ENCODE results near the gene STK17B. TPM values are rescaled to one million over a fixed set of nuclear protein-coding genes. Genes with fewer than 3 reads are reported as not detected.

STK17B gene
- total and polyA plus RNA-seq, 2 donors (not counting 1 experiment from before 2014, with no cell fraction given), result 39.0 to 43.1 TPM

DNA sequence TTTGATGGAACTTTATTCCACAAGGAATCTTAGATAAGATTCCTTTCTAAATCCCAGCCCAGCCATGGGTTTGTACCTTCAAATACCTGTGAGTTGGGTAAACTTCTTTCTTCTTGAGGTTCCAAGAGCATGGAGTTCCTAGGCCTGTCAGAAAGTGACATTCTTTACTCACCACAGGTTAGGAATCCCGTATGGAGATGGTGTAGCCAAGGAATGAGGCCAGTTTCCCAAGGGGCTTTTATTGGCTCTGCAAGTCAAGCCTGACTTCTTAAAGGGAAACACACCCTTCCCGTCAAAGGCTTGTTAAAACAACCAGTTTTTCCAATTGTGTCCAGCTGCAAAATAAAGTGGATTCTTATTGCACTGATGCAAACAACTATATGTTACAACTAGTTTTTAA, 45.8 kb downstream of the STK17B start:
- H3K4me2 ChIP-seq (ENCODE audit: extremely low read depth, insufficient read depth, low read length), result no peak overlapping the region
- H3K36me3 ChIP-seq (ENCODE audit: control insufficient read depth, insufficient read depth, low read length), result no peaks in the 10 kb centered on the region
- peaks cover 4% of the 10 kb centered on the region for H3K4me1 ChIP-seq (ENCODE audit: control insufficient read depth, extremely low read depth, insufficient read depth, low read length)
- no peaks in the 10 kb centered on the region for H3K79me2 ChIP-seq (ENCODE audit: control insufficient read depth, insufficient read depth, low read length)
- H3K27ac ChIP-seq (ENCODE audit: insufficient read depth, low read length), result no peak overlapping the region
- H3K9me3 ChIP-seq (ENCODE audit: control insufficient read depth, insufficient read depth, low read depth, low read length), result no peaks in the 10 kb centered on the region
- no peaks in the 10 kb centered on the region for H3K27me3 ChIP-seq (ENCODE audit: control insufficient read depth, insufficient read depth, low read length)
- H3K4me3 ChIP-seq (replicated peaks in 1 of 4; ENCODE audit: control extremely low read depth in 1 of 4, insufficient read depth in 1 of 4, low read depth in 3 of 4, low read length in 4 of 4), result no peak overlapping the region
- no peak overlapping the region for H3K9ac ChIP-seq (ENCODE audit: insufficient read depth, low read length)
- H2AFZ ChIP-seq (ENCODE audit: low read length), result no peak overlapping the region
- TF ChIP-seq, protein P1, sequence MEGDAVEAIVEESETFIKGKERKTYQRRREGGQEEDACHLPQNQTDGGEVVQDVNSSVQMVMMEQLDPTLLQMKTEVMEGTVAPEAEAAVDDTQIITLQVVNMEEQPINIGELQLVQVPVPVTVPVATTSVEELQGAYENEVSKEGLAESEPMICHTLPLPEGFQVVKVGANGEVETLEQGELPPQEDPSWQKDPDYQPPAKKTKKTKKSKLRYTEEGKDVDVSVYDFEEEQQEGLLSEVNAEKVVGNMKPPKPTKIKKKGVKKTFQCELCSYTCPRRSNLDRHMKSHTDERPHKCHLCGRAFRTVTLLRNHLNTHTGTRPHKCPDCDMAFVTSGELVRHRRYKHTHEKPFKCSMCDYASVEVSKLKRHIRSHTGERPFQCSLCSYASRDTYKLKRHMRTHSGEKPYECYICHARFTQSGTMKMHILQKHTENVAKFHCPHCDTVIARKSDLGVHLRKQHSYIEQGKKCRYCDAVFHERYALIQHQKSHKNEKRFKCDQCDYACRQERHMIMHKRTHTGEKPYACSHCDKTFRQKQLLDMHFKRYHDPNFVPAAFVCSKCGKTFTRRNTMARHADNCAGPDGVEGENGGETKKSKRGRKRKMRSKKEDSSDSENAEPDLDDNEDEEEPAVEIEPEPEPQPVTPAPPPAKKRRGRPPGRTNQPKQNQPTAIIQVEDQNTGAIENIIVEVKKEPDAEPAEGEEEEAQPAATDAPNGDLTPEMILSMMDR (conservative IDR thresholded peaks at IDR 0.05 in 1 of 2, IDR thresholded peaks at IDR 0.05 in 1 of 2; ENCODE audit: low read depth in 1 of 2, low read length in 2 of 2), result no peak
- TF ChIP-seq EZH2 (IDR thresholded peaks at IDR 0.05; ENCODE audit: low read length, missing control alignments), result no peak
- H4K20me1 ChIP-seq (ENCODE audit: control insufficient read depth, extremely low read depth, insufficient read depth, low read length), result no peaks in the 10 kb centered on the region
- peak in 1 of 2 donors; percentile 25 for DNase-seq (ENCODE audit: low read depth in 2 of 2)

DNA sequence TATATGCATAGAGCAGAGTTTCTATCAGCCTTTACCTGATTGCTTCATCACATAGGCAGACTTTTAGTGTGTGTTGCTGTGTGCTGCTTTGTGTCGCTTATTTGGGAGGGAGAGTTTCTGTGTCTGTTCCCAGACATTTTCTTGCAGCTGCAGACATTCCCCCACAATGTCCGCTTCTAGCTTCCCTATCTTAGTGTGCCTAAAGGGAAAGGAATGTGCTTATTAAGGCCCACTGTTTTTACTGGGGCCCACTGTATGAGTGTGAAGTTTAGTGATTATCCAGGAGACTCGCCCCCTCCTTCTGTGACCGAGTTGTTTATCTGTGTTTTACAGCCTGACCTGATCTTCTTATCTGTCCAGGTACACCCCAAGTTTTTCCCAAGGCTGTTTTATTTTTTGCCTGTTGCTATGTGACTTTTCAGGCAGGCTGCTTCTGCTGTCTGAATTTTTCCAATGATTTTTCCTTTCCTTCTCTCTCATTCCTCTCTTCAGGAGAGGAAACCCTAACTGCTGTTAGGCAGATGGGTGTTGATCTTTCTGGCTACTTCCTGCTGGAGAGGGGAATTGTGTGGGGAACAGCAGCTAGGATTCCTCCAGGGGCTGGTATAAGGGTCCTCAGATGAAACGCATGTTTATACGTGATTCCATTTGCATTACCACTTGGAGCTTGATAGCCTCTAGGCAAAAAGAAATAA, 47.6 kb downstream of the STK17B start:
- Histone ChIP-seq H3K9me3 (ENCODE audit: control insufficient read depth, insufficient read depth, low read depth, low read length) (no peaks in the 10 kb centered on the region), H4K20me1 (ENCODE audit: control insufficient read depth, extremely low read depth, insufficient read depth, low read length) (no peaks in the 10 kb centered on the region), H3K27ac (ENCODE audit: insufficient read depth, low read length) (no peak overlapping the region), H3K4me3 (replicated peaks in 1 of 4; ENCODE audit: control extremely low read depth in 1 of 4, insufficient read depth in 1 of 4, low read depth in 3 of 4, low read length in 4 of 4) (no peak overlapping the region), H2AFZ (ENCODE audit: low read length) (peak overlapping the region; percentile 40), H3K36me3 (ENCODE audit: control insufficient read depth, insufficient read depth, low read length) (no peaks in the 10 kb centered on the region), H3K9ac (ENCODE audit: insufficient read depth, low read length) (no peak overlapping the region), H3K79me2 (ENCODE audit: control insufficient read depth, insufficient read depth, low read length) (no peaks in the 10 kb centered on the region), H3K4me1 (ENCODE audit: control insufficient read depth, extremely low read depth, insufficient read depth, low read length) (peaks cover 4% of the 10 kb centered on the region), H3K27me3 (ENCODE audit: control insufficient read depth, insufficient read depth, low read length) (no peaks in the 10 kb centered on the region), H3K4me2 (ENCODE audit: extremely low read depth, insufficient read depth, low read length) (no peak overlapping the region)
- peak; percentile 52 to 88 for DNase-seq (ENCODE audit: low read depth in 2 of 2)
- TF ChIP-seq, protein P1 (conservative IDR thresholded peaks at IDR 0.05 in 1 of 2, IDR thresholded peaks at IDR 0.05 in 1 of 2; ENCODE audit: low read depth in 1 of 2, low read length in 2 of 2), result no peak
- TF ChIP-seq EZH2 (IDR thresholded peaks at IDR 0.05; ENCODE audit: low read length, missing control alignments), result no peak

DNA sequence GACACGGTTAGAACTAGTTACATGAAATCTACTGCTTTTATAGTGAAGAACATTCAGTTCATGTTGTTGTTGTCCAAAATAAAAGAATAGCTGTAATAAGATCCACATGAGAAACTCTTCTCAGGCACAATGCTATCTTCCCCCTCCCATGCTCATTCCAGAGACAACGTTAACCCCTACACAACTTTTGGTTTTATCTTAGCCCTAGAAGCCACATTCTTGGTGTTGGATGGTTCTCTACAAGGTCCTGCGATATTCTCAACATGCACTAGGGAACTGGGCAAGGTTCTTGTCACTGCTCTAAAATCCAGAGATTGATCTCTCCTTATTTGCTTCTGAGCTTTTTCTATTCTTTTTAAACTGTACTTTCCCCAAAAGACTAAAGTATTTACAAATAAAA, 51.5 kb downstream of the STK17B start:
- no peak for DNase-seq (ENCODE audit: low read depth in 2 of 2)
- H2AFZ ChIP-seq (ENCODE audit: low read length), result no peak overlapping the region
- H3K4me1 ChIP-seq (ENCODE audit: control insufficient read depth, extremely low read depth, insufficient read depth, low read length), result peaks cover 4% of the 10 kb centered on the region
- H3K36me3 ChIP-seq (ENCODE audit: control insufficient read depth, insufficient read depth, low read length), result no peaks in the 10 kb centered on the region
- TF ChIP-seq, protein P1 (conservative IDR thresholded peaks at IDR 0.05 in 1 of 2, IDR thresholded peaks at IDR 0.05 in 1 of 2; ENCODE audit: low read depth in 1 of 2, low read length in 2 of 2), result no peak
- no peak for TF ChIP-seq EZH2 (IDR thresholded peaks at IDR 0.05; ENCODE audit: low read length, missing control alignments)
- H3K9me3 ChIP-seq (ENCODE audit: control insufficient read depth, insufficient read depth, low read depth, low read length), result no peaks in the 10 kb centered on the region
- H3K4me2 ChIP-seq (ENCODE audit: extremely low read depth, insufficient read depth, low read length), result no peak overlapping the region
- no peaks in the 10 kb centered on the region for H3K27me3 ChIP-seq (ENCODE audit: control insufficient read depth, insufficient read depth, low read length)
- H3K4me3 ChIP-seq (replicated peaks in 1 of 4; ENCODE audit: control extremely low read depth in 1 of 4, insufficient read depth in 1 of 4, low read depth in 3 of 4, low read length in 4 of 4), result no peak overlapping the region
- H3K27ac ChIP-seq (ENCODE audit: insufficient read depth, low read length), result no peak overlapping the region
- no peaks in the 10 kb centered on the region for H3K79me2 ChIP-seq (ENCODE audit: control insufficient read depth, insufficient read depth, low read length)
- no peaks in the 10 kb centered on the region for H4K20me1 ChIP-seq (ENCODE audit: control insufficient read depth, extremely low read depth, insufficient read depth, low read length)
- H3K9ac ChIP-seq (ENCODE audit: insufficient read depth, low read length), result no peak overlapping the region

All from fibroblast of lung (primary cell).